ENCODE results near the gene SEC22A.

DNA sequence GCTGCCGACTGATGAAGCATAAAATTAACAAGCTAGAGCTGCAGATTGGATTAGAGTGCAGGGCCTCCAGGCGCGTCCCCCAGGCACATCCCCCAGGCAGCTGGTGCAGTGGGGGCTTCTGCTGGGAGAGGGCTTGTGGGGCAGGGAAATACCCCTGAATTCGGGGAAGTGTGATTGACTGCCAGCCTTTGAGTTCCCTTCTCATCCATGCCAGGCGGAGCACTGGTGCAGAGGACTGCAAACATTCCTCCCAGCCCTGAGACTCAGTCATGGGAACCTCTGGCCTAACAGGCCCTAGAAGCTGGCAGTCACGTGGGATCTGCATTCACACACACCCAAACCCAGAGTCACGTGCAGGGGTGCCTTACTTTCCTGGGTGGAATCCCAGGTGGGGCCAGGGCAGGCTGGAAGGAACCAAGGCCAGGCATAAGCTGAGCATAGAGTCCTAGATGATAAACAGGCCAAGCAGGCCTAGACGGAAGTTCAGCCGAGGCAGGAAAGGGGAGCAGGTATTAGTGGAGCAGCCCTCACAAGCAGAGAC, 46.2 kb upstream of the SEC22A start:
- TF ChIP-seq FOXP2 (optimal IDR thresholded peaks at IDR 0.05; ENCODE audit: borderline replicate concordance, extremely low read depth, extremely low read length, insufficient read depth) (no peak), POLR2AphosphoS5 (IDR thresholded peaks at IDR 0.05; ENCODE audit: low read depth, low read length) (no peak), TAF1 (IDR thresholded peaks at IDR 0.05; ENCODE audit: borderline replicate concordance, insufficient read depth, low read length) (no peak)
- TF ChIP-seq, protein P1, sequence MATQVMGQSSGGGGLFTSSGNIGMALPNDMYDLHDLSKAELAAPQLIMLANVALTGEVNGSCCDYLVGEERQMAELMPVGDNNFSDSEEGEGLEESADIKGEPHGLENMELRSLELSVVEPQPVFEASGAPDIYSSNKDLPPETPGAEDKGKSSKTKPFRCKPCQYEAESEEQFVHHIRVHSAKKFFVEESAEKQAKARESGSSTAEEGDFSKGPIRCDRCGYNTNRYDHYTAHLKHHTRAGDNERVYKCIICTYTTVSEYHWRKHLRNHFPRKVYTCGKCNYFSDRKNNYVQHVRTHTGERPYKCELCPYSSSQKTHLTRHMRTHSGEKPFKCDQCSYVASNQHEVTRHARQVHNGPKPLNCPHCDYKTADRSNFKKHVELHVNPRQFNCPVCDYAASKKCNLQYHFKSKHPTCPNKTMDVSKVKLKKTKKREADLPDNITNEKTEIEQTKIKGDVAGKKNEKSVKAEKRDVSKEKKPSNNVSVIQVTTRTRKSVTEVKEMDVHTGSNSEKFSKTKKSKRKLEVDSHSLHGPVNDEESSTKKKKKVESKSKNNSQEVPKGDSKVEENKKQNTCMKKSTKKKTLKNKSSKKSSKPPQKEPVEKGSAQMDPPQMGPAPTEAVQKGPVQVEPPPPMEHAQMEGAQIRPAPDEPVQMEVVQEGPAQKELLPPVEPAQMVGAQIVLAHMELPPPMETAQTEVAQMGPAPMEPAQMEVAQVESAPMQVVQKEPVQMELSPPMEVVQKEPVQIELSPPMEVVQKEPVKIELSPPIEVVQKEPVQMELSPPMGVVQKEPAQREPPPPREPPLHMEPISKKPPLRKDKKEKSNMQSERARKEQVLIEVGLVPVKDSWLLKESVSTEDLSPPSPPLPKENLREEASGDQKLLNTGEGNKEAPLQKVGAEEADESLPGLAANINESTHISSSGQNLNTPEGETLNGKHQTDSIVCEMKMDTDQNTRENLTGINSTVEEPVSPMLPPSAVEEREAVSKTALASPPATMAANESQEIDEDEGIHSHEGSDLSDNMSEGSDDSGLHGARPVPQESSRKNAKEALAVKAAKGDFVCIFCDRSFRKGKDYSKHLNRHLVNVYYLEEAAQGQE (IDR thresholded peaks at IDR 0.05; ENCODE audit: insufficient read depth in 1 of 2, low read depth in 2 of 2, low read length in 2 of 2): no peak

Data from PFSK-1 (cell line).